SU-DHL-6 (cell line): ENCODE measurements around the gene PITPNC1.

Experiments used
- EZH2phosphoT487 ChIP-seq: fragments of 200-600 bp; sonication (generic), shearing (Covaris generic); conservative IDR thresholded peaks from 2 replicates; pipeline ENCODE4 v1.6.1; 2018; ENCODE audit warnings: mild to moderate bottlenecking, antibody characterized with exemption, low read length, moderate library complexity, mixed read lengths
- TF ChIP-seq, protein P1 (sequence below): fragments of 200-600 bp; sonication (generic); IDR thresholded peaks from one replicate; pipeline ENCODE4 v1.5.1; 2017; ENCODE audit warnings: antibody characterized with exemption, mild to moderate bottlenecking, low read length, moderate library complexity; ENCODE audit not compliant: insufficient read depth, poor library complexity, severe bottlenecking

DNA sequence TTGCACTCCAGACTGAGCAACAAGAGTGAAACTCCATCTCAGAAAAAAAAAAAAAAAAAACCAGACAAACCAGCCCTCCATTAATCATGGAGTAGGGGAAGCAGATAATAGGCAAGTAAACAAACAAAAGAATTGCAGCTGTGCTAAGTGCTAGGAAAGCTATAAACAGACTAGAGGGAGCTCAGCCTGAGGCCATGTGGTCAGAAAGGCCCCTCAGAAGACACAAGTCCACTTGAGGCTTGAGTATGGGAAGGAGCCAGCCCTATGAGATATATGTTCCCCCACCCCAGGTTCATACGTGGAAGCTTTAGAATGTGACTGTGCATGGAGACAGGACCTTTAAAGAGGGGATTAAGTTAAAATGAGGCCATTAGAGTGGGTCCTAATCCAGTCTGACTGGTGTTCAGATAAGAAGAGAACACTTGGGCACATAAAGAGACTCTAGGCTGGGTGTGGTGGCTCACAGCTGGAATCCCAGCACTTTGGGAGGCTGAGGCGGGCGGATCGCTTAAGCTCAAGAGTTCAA lies 208.1 kb downstream of the PITPNC1 start:
- TF ChIP-seq, protein P1, sequence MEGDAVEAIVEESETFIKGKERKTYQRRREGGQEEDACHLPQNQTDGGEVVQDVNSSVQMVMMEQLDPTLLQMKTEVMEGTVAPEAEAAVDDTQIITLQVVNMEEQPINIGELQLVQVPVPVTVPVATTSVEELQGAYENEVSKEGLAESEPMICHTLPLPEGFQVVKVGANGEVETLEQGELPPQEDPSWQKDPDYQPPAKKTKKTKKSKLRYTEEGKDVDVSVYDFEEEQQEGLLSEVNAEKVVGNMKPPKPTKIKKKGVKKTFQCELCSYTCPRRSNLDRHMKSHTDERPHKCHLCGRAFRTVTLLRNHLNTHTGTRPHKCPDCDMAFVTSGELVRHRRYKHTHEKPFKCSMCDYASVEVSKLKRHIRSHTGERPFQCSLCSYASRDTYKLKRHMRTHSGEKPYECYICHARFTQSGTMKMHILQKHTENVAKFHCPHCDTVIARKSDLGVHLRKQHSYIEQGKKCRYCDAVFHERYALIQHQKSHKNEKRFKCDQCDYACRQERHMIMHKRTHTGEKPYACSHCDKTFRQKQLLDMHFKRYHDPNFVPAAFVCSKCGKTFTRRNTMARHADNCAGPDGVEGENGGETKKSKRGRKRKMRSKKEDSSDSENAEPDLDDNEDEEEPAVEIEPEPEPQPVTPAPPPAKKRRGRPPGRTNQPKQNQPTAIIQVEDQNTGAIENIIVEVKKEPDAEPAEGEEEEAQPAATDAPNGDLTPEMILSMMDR: no peak
- no peak for TF ChIP-seq EZH2phosphoT487
